HepG2 (cell line): ENCODE data around the gene PMVK. TPM values are rescaled to one million over a fixed set of nuclear protein-coding genes. Genes with fewer than 3 reads are reported as not detected.

Experiments
- ATF3 ChIP-seq: sonication (generic); formaldehyde crosslinking; IDR thresholded peaks from 2 replicates; pipeline ENCODE4 v1.4.0; 2020; ENCODE audit warnings: missing genetic modification reagents
- BCL6 ChIP-seq: IDR thresholded peaks from 2 replicates; pipeline ENCODE4 v1.6.1; 2016; ENCODE audit warnings: missing genetic modification reagents, missing compliant biosample characterization
- FOXA3 ChIP-seq: IDR thresholded peaks from 2 replicates; pipeline ENCODE4 v1.6.1; 2016; ENCODE audit warnings: missing genetic modification reagents, missing compliant biosample characterization
- IRF2 ChIP-seq: IDR thresholded peaks from 2 replicates; pipeline ENCODE4 v1.6.1; 2018; ENCODE audit warnings: missing genetic modification reagents, missing compliant biosample characterization
- POGZ ChIP-seq: sonication (generic); formaldehyde crosslinking; IDR thresholded peaks from 2 replicates; pipeline ENCODE4 v1.4.0; 2020; ENCODE audit warnings: mild to moderate bottlenecking, missing genetic modification reagents
- ZBTB10 ChIP-seq: sonication (generic); formaldehyde crosslinking; IDR thresholded peaks from 2 replicates; pipeline ENCODE4 v1.4.0; 2020; ENCODE audit warnings: missing genetic modification reagents, borderline replicate concordance
- ZBTB20 ChIP-seq: sonication (generic); formaldehyde crosslinking; IDR thresholded peaks from 2 replicates; pipeline ENCODE4 v1.8.1; 2023; ENCODE audit warnings: missing genetic modification reagents, low read depth, mild to moderate bottlenecking, borderline replicate concordance
- ZMAT3 ChIP-seq: sonication (generic); formaldehyde crosslinking; conservative IDR thresholded peaks from 2 replicates; pipeline ENCODE4 v1.7.0; 2021; ENCODE audit warnings: missing genetic modification reagents
- ZNF12 ChIP-seq: sonication (generic); formaldehyde crosslinking; IDR thresholded peaks from 2 replicates; pipeline ENCODE4 v1.5.0; 2020; ENCODE audit warnings: missing genetic modification reagents
- ZNF329 ChIP-seq: sonication (generic); formaldehyde crosslinking; IDR thresholded peaks from 2 replicates; pipeline ENCODE4 v1.9.0; 2021; ENCODE audit warnings: low read depth, mild to moderate bottlenecking, missing genetic modification reagents
- ZNF333 ChIP-seq: sonication (generic); formaldehyde crosslinking; IDR thresholded peaks from 2 replicates; pipeline ENCODE4 v1.4.0; 2020; ENCODE audit warnings: mild to moderate bottlenecking, missing genetic modification reagents, borderline replicate concordance
- ZNF607 ChIP-seq: sonication (generic); formaldehyde crosslinking; IDR thresholded peaks from 2 replicates; pipeline ENCODE4 v1.5.1; 2020; ENCODE audit warnings: missing genetic modification reagents, mild to moderate bottlenecking, borderline replicate concordance
- ZNF646 ChIP-seq: sonication (generic); formaldehyde crosslinking; IDR thresholded peaks from 2 replicates; pipeline ENCODE4 v1.9.0; 2021; ENCODE audit warnings: mild to moderate bottlenecking, missing genetic modification reagents
- polyA plus RNA-seq, 8 experiments: library from polyadenylated mRNA; depleted of rRNA in 3 of 8; stranded (reverse) in 7 of 8; unstranded in 1 of 8; fragments of >200 nt; fragmentation: Illumina TruSeq in 4 of 8; extraction: Trizol in 4 of 8; gene quantifications; 2 replicates each; pipeline versions ENCODE4 v1.2.1 to v1.2.3, GENCODE V29; 2011 to 2016; ENCODE audit warnings: low read depth in 4 of 8, missing spikeins in 1 of 8, mixed read lengths in 1 of 8; ENCODE audit not compliant: insufficient read depth in 1 of 8
- total RNA-seq, 5 experiments: library from RNA; depleted of rRNA; stranded (reverse); fragments of >200 nt; fragmentation: Illumina TruSeq; extraction: Trizol; gene quantifications; 2 replicates each; pipeline ENCODE4 v1.2.3, GENCODE V29; 2016; ENCODE audit warnings: low read depth in 1 of 5
- TF ChIP-seq, protein P1 (sequence below): IDR thresholded peaks from 2 replicates; pipeline ENCODE4 v1.6.1; 2016; ENCODE audit warnings: low read depth
- TF ChIP-seq, protein P2 (sequence below): sonication (generic); formaldehyde crosslinking; IDR thresholded peaks from 2 replicates; pipeline ENCODE4 v1.5.1; 2020; ENCODE audit warnings: mild to moderate bottlenecking, missing genetic modification reagents, borderline replicate concordance

Gene PMVK
- total and polyA plus RNA-seq, 2 of the 13 experiments (the other 11 are each of a cell fraction or from before 2014, with no cell fraction given), result 3.9 to 12.6 TPM

- TF ChIP-seq, protein P1, sequence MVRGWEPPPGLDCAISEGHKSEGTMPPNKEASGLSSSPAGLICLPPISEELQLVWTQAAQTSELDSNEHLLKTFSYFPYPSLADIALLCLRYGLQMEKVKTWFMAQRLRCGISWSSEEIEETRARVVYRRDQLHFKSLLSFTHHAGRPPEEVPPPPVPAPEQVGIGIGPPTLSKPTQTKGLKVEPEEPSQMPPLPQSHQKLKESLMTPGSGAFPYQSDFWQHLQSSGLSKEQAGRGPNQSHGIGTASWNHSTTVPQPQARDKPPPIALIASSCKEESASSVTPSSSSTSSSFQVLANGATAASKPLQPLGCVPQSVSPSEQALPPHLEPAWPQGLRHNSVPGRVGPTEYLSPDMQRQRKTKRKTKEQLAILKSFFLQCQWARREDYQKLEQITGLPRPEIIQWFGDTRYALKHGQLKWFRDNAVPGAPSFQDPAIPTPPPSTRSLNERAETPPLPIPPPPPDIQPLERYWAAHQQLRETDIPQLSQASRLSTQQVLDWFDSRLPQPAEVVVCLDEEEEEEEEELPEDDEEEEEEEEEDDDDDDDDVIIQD (CRISPR knock-in tag), result 0 out of 2 replicates have a peak, but pooled peaks have one; percentile 26
- TF ChIP-seq ZNF329 (CRISPR knock-in tag) (no peak), ZNF607 (CRISPR knock-in tag) (no peak), ZBTB20 (CRISPR knock-in tag) (peak; percentile 47; the same call in 1 of the 2 replicates), FOXA3 (CRISPR knock-in tag) (peak; percentile 76), ZNF333 (CRISPR knock-in tag) (no peak), ZBTB10 (CRISPR knock-in tag) (no peak), BCL6 (CRISPR knock-in tag) (0 out of 2 replicates have a peak, but pooled peaks have one; percentile 11), POGZ (CRISPR knock-in tag) (no peak), IRF2 (CRISPR knock-in tag) (no peak), ZNF646 (CRISPR knock-in tag) (no peak), ATF3 (CRISPR knock-in tag) (peak; percentile 14; the same call in 1 of the 2 replicates), ZMAT3 (CRISPR knock-in tag) (no peak), ZNF12 (CRISPR knock-in tag) (peak; percentile 55; the same call in 1 of the 2 replicates)
- TF ChIP-seq, protein P2, sequence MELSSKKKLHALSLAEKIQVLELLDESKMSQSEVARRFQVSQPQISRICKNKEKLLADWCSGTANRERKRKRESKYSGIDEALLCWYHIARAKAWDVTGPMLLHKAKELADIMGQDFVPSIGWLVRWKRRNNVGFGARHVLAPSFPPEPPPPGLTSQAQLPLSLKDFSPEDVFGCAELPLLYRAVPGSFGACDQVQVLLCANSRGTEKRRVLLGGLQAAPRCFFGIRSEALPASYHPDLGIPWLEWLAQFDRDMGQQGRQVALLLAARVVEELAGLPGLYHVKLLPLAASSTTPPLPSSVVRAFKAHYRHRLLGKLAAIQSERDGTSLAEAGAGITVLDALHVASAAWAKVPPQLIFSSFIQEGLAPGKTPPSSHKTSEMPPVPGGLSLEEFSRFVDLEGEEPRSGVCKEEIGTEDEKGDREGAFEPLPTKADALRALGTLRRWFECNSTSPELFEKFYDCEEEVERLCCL, result no peak
These were observed 59.0 kb downstream of the PMVK start (continued) for GRCh38 chr1:154877370-154877974.
